Measurements from ENCODE around the gene PTCHD1. TPM values are rescaled to one million over a fixed set of nuclear protein-coding genes. Genes with fewer than 3 reads are reported as not detected.

PTCHD1 gene
- total and polyA plus RNA-seq, 2 experiments from 2014 or later, result 0.92 to 1.5 TPM

DNA sequence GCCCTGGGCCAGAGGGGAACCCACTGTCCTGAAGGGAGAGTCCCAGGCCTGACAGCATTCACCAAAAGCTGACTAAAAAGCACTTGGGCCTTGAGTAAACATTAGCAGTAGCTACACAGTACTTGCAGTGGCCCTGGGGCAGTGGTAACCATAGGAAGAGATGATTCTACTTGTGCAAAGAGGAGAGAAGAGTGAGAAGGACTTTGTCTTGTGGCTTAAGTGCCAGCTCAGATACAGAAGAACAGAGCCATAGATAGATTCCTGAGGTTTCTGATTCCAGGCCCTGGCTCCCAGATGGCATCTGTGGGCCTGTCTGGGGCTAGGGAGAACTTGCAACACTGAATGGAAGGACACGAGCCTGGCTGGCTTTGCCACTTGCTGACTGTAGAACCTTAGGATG is 100.5 kb downstream of the PTCHD1 start:
- Histone ChIP-seq H3K36me3 (no peaks in the 10 kb centered on the region), H3K27ac (no peak overlapping the region), H3K9me3 (ENCODE audit: low read depth) (no peaks in the 10 kb centered on the region), H3K27me3 (no peaks in the 10 kb centered on the region), H3K4me3 (no peak overlapping the region), H3K4me1 (ENCODE audit: low read depth) (no peaks in the 10 kb centered on the region)
- TF ChIP-seq, protein P1, sequence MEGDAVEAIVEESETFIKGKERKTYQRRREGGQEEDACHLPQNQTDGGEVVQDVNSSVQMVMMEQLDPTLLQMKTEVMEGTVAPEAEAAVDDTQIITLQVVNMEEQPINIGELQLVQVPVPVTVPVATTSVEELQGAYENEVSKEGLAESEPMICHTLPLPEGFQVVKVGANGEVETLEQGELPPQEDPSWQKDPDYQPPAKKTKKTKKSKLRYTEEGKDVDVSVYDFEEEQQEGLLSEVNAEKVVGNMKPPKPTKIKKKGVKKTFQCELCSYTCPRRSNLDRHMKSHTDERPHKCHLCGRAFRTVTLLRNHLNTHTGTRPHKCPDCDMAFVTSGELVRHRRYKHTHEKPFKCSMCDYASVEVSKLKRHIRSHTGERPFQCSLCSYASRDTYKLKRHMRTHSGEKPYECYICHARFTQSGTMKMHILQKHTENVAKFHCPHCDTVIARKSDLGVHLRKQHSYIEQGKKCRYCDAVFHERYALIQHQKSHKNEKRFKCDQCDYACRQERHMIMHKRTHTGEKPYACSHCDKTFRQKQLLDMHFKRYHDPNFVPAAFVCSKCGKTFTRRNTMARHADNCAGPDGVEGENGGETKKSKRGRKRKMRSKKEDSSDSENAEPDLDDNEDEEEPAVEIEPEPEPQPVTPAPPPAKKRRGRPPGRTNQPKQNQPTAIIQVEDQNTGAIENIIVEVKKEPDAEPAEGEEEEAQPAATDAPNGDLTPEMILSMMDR (IDR thresholded peaks at IDR 0.05; ENCODE audit: low read depth, low read length), result no peak
- peak in 1 of 2 donors; percentile 2 for DNase-seq (ENCODE audit: low read depth in 1 of 2, low spot score in 1 of 2)

- Histone ChIP-seq H3K27ac (no peak overlapping the region), H3K27me3 (no peaks in the 10 kb centered on the region), H3K4me3 (no peak overlapping the region), H3K4me1 (ENCODE audit: low read depth) (no peaks in the 10 kb centered on the region), H3K36me3 (no peaks in the 10 kb centered on the region), H3K9me3 (ENCODE audit: low read depth) (no peaks in the 10 kb centered on the region)
- no peak for DNase-seq (ENCODE audit: low read depth in 1 of 2, low spot score in 1 of 2)
- TF ChIP-seq, protein P1 (IDR thresholded peaks at IDR 0.05; ENCODE audit: low read depth, low read length), result no peak
Observed at GRCh38 chrX:23435575-23435974, 100.9 kb downstream of the PTCHD1 start.

DNA sequence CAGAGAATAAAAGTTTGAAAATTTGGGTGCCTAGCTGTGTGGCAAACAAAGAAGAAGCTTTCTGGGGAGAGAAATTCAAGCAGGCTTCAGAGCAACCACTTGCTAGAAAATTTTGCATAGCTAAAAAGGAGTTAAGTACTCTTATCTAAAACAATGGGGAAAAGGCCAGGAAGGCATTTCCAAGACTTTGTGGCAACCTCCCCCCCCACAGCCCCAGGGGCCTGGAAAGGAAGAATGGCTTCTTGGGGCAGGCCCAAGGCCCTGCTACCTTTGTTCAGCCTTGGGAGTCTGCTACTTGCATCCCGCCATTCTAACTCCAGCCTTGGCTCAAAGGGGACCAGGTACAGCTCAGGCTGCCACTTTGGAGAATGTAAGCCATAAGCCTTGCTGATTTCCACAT is 102.2 kb downstream of the PTCHD1 start:
- peak in 1 of 2 donors; percentile 2 for DNase-seq (ENCODE audit: low read depth in 1 of 2, low spot score in 1 of 2)
- TF ChIP-seq, protein P1 (IDR thresholded peaks at IDR 0.05; ENCODE audit: low read depth, low read length), result no peak
- no peaks in the 10 kb centered on the region for H3K9me3 ChIP-seq (ENCODE audit: low read depth)
- H3K4me3 ChIP-seq, result no peak overlapping the region
- H3K4me1 ChIP-seq (ENCODE audit: low read depth), result no peaks in the 10 kb centered on the region
- H3K36me3 ChIP-seq, result no peaks in the 10 kb centered on the region
- H3K27me3 ChIP-seq, result no peaks in the 10 kb centered on the region
- no peak overlapping the region for H3K27ac ChIP-seq

GRCh38 chrX:23451266-23451665 is 116.6 kb downstream of the PTCHD1 start:
- TF ChIP-seq, protein P1 (IDR thresholded peaks at IDR 0.05; ENCODE audit: low read depth, low read length), result no peak
- DNase-seq (ENCODE audit: low read depth in 1 of 2, low spot score in 1 of 2), result no peak
- Histone ChIP-seq H3K9me3 (ENCODE audit: low read depth) (no peaks in the 10 kb centered on the region), H3K4me3 (no peak overlapping the region), H3K4me1 (ENCODE audit: low read depth) (no peaks in the 10 kb centered on the region), H3K36me3 (no peaks in the 10 kb centered on the region), H3K27me3 (no peaks in the 10 kb centered on the region), H3K27ac (no peak overlapping the region)
